ACC112 (cell line): ENCODE results near the gene TNXB.
"Not testable (repeated sequence)": the region's sequence is repeated elsewhere in the genome, so short reads cannot be mapped to it uniquely, and the experiment has no call there.

ENCODE experiments used
- H2AFZ ChIP-seq: fragments of 200-600 bp; sonication (generic); one replicate; pipeline ENCODE4 v1.6.0; 2017; ENCODE audit warnings: antibody characterized with exemption, low read length; ENCODE audit not compliant: unreplicated experiment
- H3K27ac ChIP-seq: fragments of 200-600 bp; sonication (generic); 2 replicates; pipeline ENCODE4 v1.5.1; 2014; ENCODE audit warnings: low read depth, mild to moderate bottlenecking, antibody characterized with exemption, low read length, moderate library complexity
- H3K27me3 ChIP-seq: fragments of 200-600 bp; sonication (generic); 2 replicates; pipeline ENCODE4 v1.6.1; 2014; ENCODE audit warnings: mild to moderate bottlenecking, antibody characterized with exemption, low read length, moderate library complexity, mixed read lengths; ENCODE audit not compliant: insufficient read depth
- H3K36me3 ChIP-seq: fragments of 200-600 bp; sonication (generic); 2 replicates; pipeline ENCODE4 v1.6.1; 2016; ENCODE audit warnings: mild to moderate bottlenecking, antibody characterized with exemption, low read length, moderate library complexity, mixed read lengths; ENCODE audit not compliant: insufficient read depth
- H3K4me1 ChIP-seq: fragments of 200-600 bp; sonication (generic); one replicate; pipeline ENCODE4 v1.6.1; 2016; ENCODE audit warnings: low read length, mixed read lengths; ENCODE audit not compliant: insufficient read depth, unreplicated experiment, control insufficient read depth
- H3K4me3 ChIP-seq: fragments of 200-600 bp; sonication (generic); 2 replicates; pipeline ENCODE4 v1.5.1; 2014; ENCODE audit warnings: mild to moderate bottlenecking, low read depth, low read length
- H3K79me2 ChIP-seq: fragments of 200-600 bp; sonication (generic); one replicate; pipeline ENCODE4 v1.6.0; 2016; ENCODE audit warnings: low read length; ENCODE audit not compliant: control insufficient read depth, unreplicated experiment, insufficient read depth

TNXB gene

GRCh38 chr6:32111424-32112066 is 2.4 kb upstream of the TNXB start:
- no peak overlapping the region; the same call in 1 of the 2 replicates for H3K27ac ChIP-seq
- no peaks in the 10 kb centered on the region for H3K27me3 ChIP-seq
- H2AFZ ChIP-seq = no peak overlapping the region
- no peak overlapping the region for H3K4me3 ChIP-seq
- H3K36me3 ChIP-seq = no peaks in the 10 kb centered on the region
- H3K4me1 ChIP-seq = peaks cover 68% of the 10 kb centered on the region
- H3K79me2 ChIP-seq = no peaks in the 10 kb centered on the region

GRCh38 chr6:32110632-32111031 is 1.5 kb upstream of the TNXB start:
- Histone ChIP-seq H3K4me1 (peaks cover 61% of the 10 kb centered on the region), H3K27ac (no peak overlapping the region), H3K79me2 (no peaks in the 10 kb centered on the region), H3K27me3 (no peaks in the 10 kb centered on the region), H2AFZ (no peak overlapping the region), H3K4me3 (no peak overlapping the region), H3K36me3 (no peaks in the 10 kb centered on the region)

DNA sequence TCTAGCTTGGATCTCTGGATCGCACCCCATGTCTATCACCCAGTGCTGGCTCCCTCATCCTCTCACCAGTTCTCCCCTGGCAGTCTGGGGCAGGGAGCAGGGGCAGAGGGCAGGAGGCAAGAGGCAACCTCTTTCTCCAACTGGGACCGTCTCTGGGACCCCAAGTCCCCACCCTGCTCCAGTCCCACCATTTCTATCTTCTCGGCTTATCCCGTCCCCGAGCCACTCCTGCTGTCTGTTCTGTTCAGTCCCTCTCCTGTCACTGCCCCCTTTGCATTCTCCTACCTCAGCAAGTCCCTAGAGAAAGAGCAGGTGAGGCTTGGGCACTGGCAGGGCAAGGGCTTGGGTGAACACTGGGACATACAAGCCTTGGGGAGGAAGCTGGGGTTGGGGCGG is 625 bp upstream of the TNXB start:
- no peaks in the 10 kb centered on the region for H3K79me2 ChIP-seq
- no peak overlapping the region for H2AFZ ChIP-seq
- H3K4me1 ChIP-seq = peaks cover 54% of the 10 kb centered on the region
- H3K27me3 ChIP-seq = no peaks in the 10 kb centered on the region
- no peak overlapping the region for H3K4me3 ChIP-seq
- H3K36me3 ChIP-seq = no peaks in the 10 kb centered on the region
- H3K27ac ChIP-seq = no peak overlapping the region

DNA sequence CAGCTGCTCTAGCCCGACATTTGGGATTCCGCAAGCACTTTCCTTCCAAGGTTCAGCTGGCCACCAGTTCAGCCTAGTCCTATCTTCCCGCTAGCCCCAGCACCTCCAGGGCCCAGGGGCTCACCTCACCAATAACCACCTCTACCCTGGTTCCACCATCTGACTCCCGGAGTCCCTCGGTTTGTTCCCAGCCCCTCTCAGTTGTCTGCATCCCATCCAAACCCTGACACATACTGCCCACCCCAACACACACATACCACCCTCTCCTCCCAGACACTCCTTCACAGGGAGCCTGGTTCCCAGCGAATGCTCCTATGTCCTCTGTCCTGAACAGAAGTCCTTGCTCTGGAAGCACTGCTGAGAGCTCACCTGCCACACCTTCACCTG is 418 bp downstream of the TNXB start:
- H3K27ac ChIP-seq = peak overlapping the region; percentile 69; the same call in 1 of the 2 replicates
- H2AFZ ChIP-seq = no peak overlapping the region
- no peaks in the 10 kb centered on the region for H3K79me2 ChIP-seq
- H3K4me3 ChIP-seq = peak overlapping the region; percentile 66
- H3K4me1 ChIP-seq = peaks cover 46% of the 10 kb centered on the region
- H3K27me3 ChIP-seq = no peaks in the 10 kb centered on the region
- no peaks in the 10 kb centered on the region for H3K36me3 ChIP-seq

GRCh38 chr6:32108094-32108627 is 977 bp downstream of the TNXB start:
- Histone ChIP-seq H3K4me3 (peak overlapping the region; percentile 66), H2AFZ (no peak overlapping the region)

DNA sequence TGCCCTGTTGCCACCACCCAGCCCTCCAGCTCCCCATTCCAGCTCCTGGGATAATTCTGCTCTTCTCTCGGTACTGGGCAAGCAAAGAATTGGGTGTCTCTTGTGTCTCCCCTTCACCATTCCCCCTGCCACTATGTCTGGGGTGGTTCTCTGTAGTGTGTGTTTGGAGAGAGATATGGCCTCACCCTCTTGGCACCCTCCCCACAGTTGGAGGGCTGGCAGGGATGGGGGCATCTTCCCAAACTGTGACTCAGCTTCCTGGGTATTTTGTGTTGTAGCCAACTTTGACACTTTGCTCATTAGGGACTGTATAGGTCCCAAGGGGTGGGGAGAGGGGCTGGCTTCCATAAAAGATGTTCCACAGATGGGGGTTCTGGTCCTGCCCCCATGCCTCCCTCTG is 1.7 kb downstream of the TNXB start:
- peaks cover 36% of the 10 kb centered on the region for H3K4me1 ChIP-seq
- H3K27ac ChIP-seq = peak overlapping the region; percentile 69
- H3K79me2 ChIP-seq = no peaks in the 10 kb centered on the region
- H3K4me3 ChIP-seq = peak overlapping the region; percentile 66
- no peaks in the 10 kb centered on the region for H3K36me3 ChIP-seq
- no peaks in the 10 kb centered on the region for H3K27me3 ChIP-seq
- no peak overlapping the region for H2AFZ ChIP-seq

More at GRCh38 chr6:32108094-32108627, 977 bp downstream of the TNXB start:
- Histone ChIP-seq H3K27me3 (no peaks in the 10 kb centered on the region), H3K79me2 (no peaks in the 10 kb centered on the region), H3K4me1 (peaks cover 41% of the 10 kb centered on the region), H3K36me3 (no peaks in the 10 kb centered on the region), H3K27ac (peak overlapping the region; percentile 69)

- H3K4me3 ChIP-seq = no peak overlapping the region
- H2AFZ ChIP-seq = no peak overlapping the region
- no peaks in the 10 kb centered on the region for H3K36me3 ChIP-seq
- H3K27me3 ChIP-seq = no peaks in the 10 kb centered on the region
- H3K79me2 ChIP-seq = no peaks in the 10 kb centered on the region
- no peak overlapping the region for H3K27ac ChIP-seq
- peaks cover 32% of the 10 kb centered on the region for H3K4me1 ChIP-seq
These were observed 3.7 kb downstream of the TNXB start for GRCh38 chr6:32105433-32105832.

- Histone ChIP-seq H3K4me1 (peaks cover 9% of the 10 kb centered on the region), H3K27ac (no peak overlapping the region), H3K4me3 (no peak overlapping the region), H3K79me2 (no peaks in the 10 kb centered on the region), H3K27me3 (no peaks in the 10 kb centered on the region), H3K36me3 (no peaks in the 10 kb centered on the region), H2AFZ (no peak overlapping the region)
These were observed 6.9 kb downstream of the TNXB start for GRCh38 chr6:32102255-32102654.

DNA sequence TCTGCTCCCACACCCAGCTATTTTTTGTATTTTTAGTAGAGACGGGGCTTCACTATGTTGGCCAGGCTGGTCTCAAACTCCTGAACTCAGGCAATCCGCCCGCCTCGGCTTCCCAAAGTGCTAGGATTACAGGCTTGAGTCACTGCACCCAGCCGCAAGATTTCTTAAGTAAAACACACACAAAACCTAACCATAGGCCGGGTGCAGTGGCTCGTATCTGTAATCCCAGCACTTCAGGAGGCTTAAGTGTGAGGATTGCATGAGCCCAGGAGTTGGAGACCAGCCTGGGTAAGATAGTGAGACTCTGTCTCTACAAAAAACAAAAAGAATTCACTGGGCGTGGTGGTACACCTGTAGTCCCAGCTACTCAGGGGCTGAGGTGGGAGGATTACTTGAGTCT is 8.9 kb downstream of the TNXB start:
- not testable (repeated sequence) for H2AFZ ChIP-seq, H3K36me3 ChIP-seq, H3K27me3 ChIP-seq, H3K27ac ChIP-seq, H3K79me2 ChIP-seq, H3K4me3 ChIP-seq, H3K4me1 ChIP-seq

GRCh38 chr6:32097364-32097763 is 11.8 kb downstream of the TNXB start:
- no peak overlapping the region for H3K4me3 ChIP-seq
- H3K27ac ChIP-seq = no peak overlapping the region
- H2AFZ ChIP-seq = no peak overlapping the region
- no peaks in the 10 kb centered on the region for H3K79me2 ChIP-seq
- no peaks in the 10 kb centered on the region for H3K36me3 ChIP-seq
- H3K4me1 ChIP-seq = peaks cover 16% of the 10 kb centered on the region
- H3K27me3 ChIP-seq = no peaks in the 10 kb centered on the region
